Hepatocyte (in vitro differentiated cells): Measurements from ENCODE around the gene PRSS1. TPM values are rescaled to one million over a fixed set of nuclear protein-coding genes. Genes with fewer than 3 reads are reported as not detected.

Source experiments
- DNase-seq: peaks from one replicate; pipeline ENCODE4 v3.0.0-alpha.2; 2016; ENCODE audit warnings: low spot score
- H2AFZ ChIP-seq: fragments of 200-600 bp; sonication (generic); 2 replicates; pipeline ENCODE4 v1.6.0; 2016; ENCODE audit warnings: antibody characterized with exemption, mild to moderate bottlenecking
- H3K27ac ChIP-seq: fragments of 200-600 bp; sonication (generic); 2 replicates; pipeline ENCODE4 v1.5.1; 2016; ENCODE audit warnings: mild to moderate bottlenecking
- H3K27me3 ChIP-seq: fragments of 200-600 bp; sonication (generic); 2 replicates; pipeline ENCODE4 v1.6.1; 2016
- H3K36me3 ChIP-seq: fragments of 200-600 bp; sonication (generic); replicated peaks from 2 replicates; pipeline ENCODE4 v1.5.1; 2016; ENCODE audit warnings: low read depth; ENCODE audit not compliant: insufficient read depth
- H3K4me1 ChIP-seq: fragments of 200-600 bp; sonication (generic); 2 replicates; pipeline ENCODE4 v1.5.1; 2016; ENCODE audit warnings: mild to moderate bottlenecking, moderate library complexity; ENCODE audit not compliant: insufficient read depth
- H3K4me2 ChIP-seq: fragments of 200-600 bp; sonication (generic); 2 replicates; pipeline ENCODE4 v1.6.0; 2016
- H3K4me3 ChIP-seq: fragments of 200-600 bp; sonication (generic); 2 replicates; pipeline ENCODE4 v1.5.1; 2016; ENCODE audit warnings: mild to moderate bottlenecking
- H3K79me2 ChIP-seq: fragments of 200-600 bp; sonication (generic); 2 replicates; pipeline ENCODE4 v1.6.0; 2017; ENCODE audit warnings: mild to moderate bottlenecking
- H3K9me2 ChIP-seq: fragments of 200-600 bp; sonication (generic); replicated peaks from 2 replicates; pipeline ENCODE4 v1.6.0; 2017; ENCODE audit warnings: mild to moderate bottlenecking; ENCODE audit not compliant: insufficient read depth
- H3K9me3 ChIP-seq: fragments of 200-600 bp; sonication (generic); 2 replicates; pipeline ENCODE4 v1.5.1; 2016; ENCODE audit warnings: low read depth, mild to moderate bottlenecking
- H4K20me1 ChIP-seq: fragments of 200-600 bp; sonication (generic); 2 replicates; pipeline ENCODE4 v1.6.0; 2016; ENCODE audit warnings: mild to moderate bottlenecking; ENCODE audit not compliant: insufficient read depth, poor library complexity, severe bottlenecking
- CTCF ChIP-seq: fragments of 200-600 bp; sonication (generic); IDR thresholded peaks from 2 replicates; pipeline ENCODE4 v1.5.1; 2016; ENCODE audit warnings: antibody characterized with exemption, mild to moderate bottlenecking; ENCODE audit not compliant: poor library complexity
- EZH2 ChIP-seq: fragments of 200-600 bp; sonication (generic); IDR thresholded peaks from 2 replicates; pipeline ENCODE4 v1.6.1; 2016; ENCODE audit warnings: antibody characterized with exemption, mild to moderate bottlenecking, borderline replicate concordance
- EZH2phosphoT487 ChIP-seq: fragments of 200-600 bp; sonication (generic); IDR thresholded peaks from one replicate; pipeline ENCODE4 v1.6.1; 2018; ENCODE audit warnings: antibody characterized with exemption, mild to moderate bottlenecking, low read depth, moderate library complexity; ENCODE audit not compliant: unreplicated experiment, severe bottlenecking
- WGBS: methylation state at CpG from one replicate; pipeline ENCODE4 v1.1.6; 2016; ENCODE audit warnings: low lambda C conversion rate; ENCODE audit errors: missing lambda C conversion rate; 5-methylcytosine and 5-hydroxymethylcytosine counted together
- polyA plus RNA-seq: library from polyadenylated mRNA; unstranded; fragments of >200 nt; fragmentation: Nextera tagmentation; extraction: Ambion mirVana; gene quantifications from 2 replicates; pipeline ENCODE4 v1.2.1, GENCODE V29; 2016
- total RNA-seq: library from RNA; depleted of rRNA; stranded (reverse); fragments of >200 nt; gene quantifications from 2 replicates; pipeline ENCODE4 v1.2.3, GENCODE V29; 2014

Gene PRSS1
- total and polyA plus RNA-seq, 2 experiments from 2014 or later = 67.6 to 71.2 TPM

GRCh38 chr7:142722248-142722794, 27.0 kb upstream of the PRSS1 start:
- no peaks in the 10 kb centered on the region for H3K27me3 ChIP-seq
- no peak overlapping the region for H3K4me3 ChIP-seq
- no peaks in the 10 kb centered on the region for H3K36me3 ChIP-seq
- no peaks in the 10 kb centered on the region for H3K9me2 ChIP-seq
- no peaks in the 10 kb centered on the region for H3K9me3 ChIP-seq
- H3K27ac ChIP-seq = no peak overlapping the region
- no peaks in the 10 kb centered on the region for H4K20me1 ChIP-seq
- DNase-seq = no peak
- no peak overlapping the region for H2AFZ ChIP-seq
- H3K4me2 ChIP-seq = no peak overlapping the region
- TF ChIP-seq EZH2 (no peak), CTCF (no peak), EZH2phosphoT487 (no peak)
- peaks cover 4% of the 10 kb centered on the region for H3K4me1 ChIP-seq
- 88% methylated on average over 15 of the region's 15 CpGs for WGBS
- H3K79me2 ChIP-seq = no peaks in the 10 kb centered on the region

- Histone ChIP-seq H3K4me1 (no peaks in the 10 kb centered on the region), H3K79me2 (no peaks in the 10 kb centered on the region), H3K27ac (no peak overlapping the region), H3K4me2 (no peak overlapping the region), H4K20me1 (no peaks in the 10 kb centered on the region), H3K9me2 (no peaks in the 10 kb centered on the region), H2AFZ (no peak overlapping the region), H3K36me3 (no peaks in the 10 kb centered on the region), H3K27me3 (no peaks in the 10 kb centered on the region), H3K4me3 (no peak overlapping the region), H3K9me3 (no peaks in the 10 kb centered on the region)
- no peak for TF ChIP-seq EZH2
- no peak for TF ChIP-seq EZH2phosphoT487
- no peak for TF ChIP-seq CTCF
- no peak for DNase-seq
- WGBS = 92% methylated on average over 8 of the region's 8 CpGs
These were observed 16.0 kb upstream of the PRSS1 start for GRCh38 chr7:142733271-142733670.

DNA sequence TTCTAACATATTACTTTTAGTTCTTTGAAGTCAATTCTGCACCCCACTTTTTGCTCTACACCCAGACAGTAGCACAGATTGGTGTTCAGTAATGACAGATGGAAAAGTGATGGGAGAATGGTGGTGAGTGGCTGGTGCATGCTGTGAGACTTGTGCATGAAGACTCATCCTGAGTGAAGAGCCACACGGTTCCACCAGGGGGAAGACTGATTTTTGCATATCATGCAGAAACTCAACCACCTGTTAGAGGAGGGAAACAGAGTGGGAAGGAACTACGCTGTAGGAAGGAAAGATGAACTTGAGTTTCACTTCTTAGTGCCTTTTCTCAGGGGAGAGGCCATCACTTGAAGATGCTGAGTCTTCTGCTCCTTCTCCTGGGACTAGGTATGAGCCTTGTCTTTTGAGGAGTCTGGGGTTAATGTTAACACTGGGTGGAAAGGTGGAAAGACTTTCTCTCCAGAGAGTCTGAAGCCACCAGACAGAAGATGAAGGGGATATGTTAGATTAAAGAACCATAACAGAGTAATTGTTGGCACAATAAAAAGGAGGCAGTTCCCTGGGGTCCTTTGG, 9.3 kb upstream of the PRSS1 start:
- TF ChIP-seq EZH2 = no peak
- TF ChIP-seq CTCF = no peak
- TF ChIP-seq EZH2phosphoT487 = no peak
- DNase-seq = no peak
- Histone ChIP-seq H2AFZ (no peak overlapping the region), H3K4me2 (no peak overlapping the region), H3K9me3 (no peaks in the 10 kb centered on the region), H3K4me3 (no peak overlapping the region), H3K4me1 (no peaks in the 10 kb centered on the region), H3K36me3 (no peaks in the 10 kb centered on the region), H3K27ac (no peak overlapping the region), H4K20me1 (no peaks in the 10 kb centered on the region), H3K79me2 (no peaks in the 10 kb centered on the region), H3K27me3 (no peaks in the 10 kb centered on the region), H3K9me2 (no peaks in the 10 kb centered on the region)
- 65% methylated on average over 2 of the region's 2 CpGs for WGBS
